ENCODE data around the gene RGS3.

- TF ChIP-seq HOXB13 (CRISPR knock-in tag; IDR thresholded peaks at IDR 0.05; ENCODE audit: low read depth), result no peak
- TF ChIP-seq CTCF (IDR thresholded peaks at IDR 0.05), result no peak
- TF ChIP-seq, protein P1, sequence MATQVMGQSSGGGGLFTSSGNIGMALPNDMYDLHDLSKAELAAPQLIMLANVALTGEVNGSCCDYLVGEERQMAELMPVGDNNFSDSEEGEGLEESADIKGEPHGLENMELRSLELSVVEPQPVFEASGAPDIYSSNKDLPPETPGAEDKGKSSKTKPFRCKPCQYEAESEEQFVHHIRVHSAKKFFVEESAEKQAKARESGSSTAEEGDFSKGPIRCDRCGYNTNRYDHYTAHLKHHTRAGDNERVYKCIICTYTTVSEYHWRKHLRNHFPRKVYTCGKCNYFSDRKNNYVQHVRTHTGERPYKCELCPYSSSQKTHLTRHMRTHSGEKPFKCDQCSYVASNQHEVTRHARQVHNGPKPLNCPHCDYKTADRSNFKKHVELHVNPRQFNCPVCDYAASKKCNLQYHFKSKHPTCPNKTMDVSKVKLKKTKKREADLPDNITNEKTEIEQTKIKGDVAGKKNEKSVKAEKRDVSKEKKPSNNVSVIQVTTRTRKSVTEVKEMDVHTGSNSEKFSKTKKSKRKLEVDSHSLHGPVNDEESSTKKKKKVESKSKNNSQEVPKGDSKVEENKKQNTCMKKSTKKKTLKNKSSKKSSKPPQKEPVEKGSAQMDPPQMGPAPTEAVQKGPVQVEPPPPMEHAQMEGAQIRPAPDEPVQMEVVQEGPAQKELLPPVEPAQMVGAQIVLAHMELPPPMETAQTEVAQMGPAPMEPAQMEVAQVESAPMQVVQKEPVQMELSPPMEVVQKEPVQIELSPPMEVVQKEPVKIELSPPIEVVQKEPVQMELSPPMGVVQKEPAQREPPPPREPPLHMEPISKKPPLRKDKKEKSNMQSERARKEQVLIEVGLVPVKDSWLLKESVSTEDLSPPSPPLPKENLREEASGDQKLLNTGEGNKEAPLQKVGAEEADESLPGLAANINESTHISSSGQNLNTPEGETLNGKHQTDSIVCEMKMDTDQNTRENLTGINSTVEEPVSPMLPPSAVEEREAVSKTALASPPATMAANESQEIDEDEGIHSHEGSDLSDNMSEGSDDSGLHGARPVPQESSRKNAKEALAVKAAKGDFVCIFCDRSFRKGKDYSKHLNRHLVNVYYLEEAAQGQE (IDR thresholded peaks at IDR 0.05), result no peak
- TF ChIP-seq CEBPB (IDR thresholded peaks at IDR 0.05), result no peak
- TF ChIP-seq POLR2A (IDR thresholded peaks at IDR 0.05; ENCODE audit: low read length), result no peak
- TF ChIP-seq KDM1A (IDR thresholded peaks at IDR 0.05; ENCODE audit: low read depth), result no peak
- no peak for TF ChIP-seq EP300 (IDR thresholded peaks at IDR 0.05)
- TF ChIP-seq NPAS2 (CRISPR knock-in tag; IDR thresholded peaks at IDR 0.05; ENCODE audit: borderline replicate concordance), result no peak
- TF ChIP-seq RCOR1 (IDR thresholded peaks at IDR 0.05; ENCODE audit: low read depth, low read length), result no peak
- no peak for TF ChIP-seq PHF8 (IDR thresholded peaks at IDR 0.05; ENCODE audit: borderline replicate concordance, low read depth)
- TF ChIP-seq, protein P2, sequence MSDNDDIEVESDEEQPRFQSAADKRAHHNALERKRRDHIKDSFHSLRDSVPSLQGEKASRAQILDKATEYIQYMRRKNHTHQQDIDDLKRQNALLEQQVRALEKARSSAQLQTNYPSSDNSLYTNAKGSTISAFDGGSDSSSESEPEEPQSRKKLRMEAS (IDR thresholded peaks at IDR 0.05), result no peak
- TF ChIP-seq HOXA7 (CRISPR knock-in tag; IDR thresholded peaks at IDR 0.05), result no peak
- no peak for TF ChIP-seq RAD21 (conservative IDR thresholded peaks at IDR 0.05 in 1 of 2, IDR thresholded peaks at IDR 0.05 in 1 of 2)
- TF ChIP-seq RFX5 (IDR thresholded peaks at IDR 0.05), result no peak
Observed at GRCh38 chr9:113468716-113469448, 5.4 kb downstream of the RGS3 start.

Measured in A549 (cell line).